GM12865 (cell line): ENCODE results near the gene SLC7A6OS.

Experiments used
- DNase-seq: peaks from one replicate; pipeline ENCODE4 v3.0.0; 2010; ENCODE audit warnings: low read depth
- H3K4me3 ChIP-seq: 2 replicates; pipeline ENCODE4 v1.5.1; 2011; ENCODE audit warnings: mild to moderate bottlenecking, low read depth, low read length, control low read depth
- CTCF ChIP-seq: IDR thresholded peaks from 2 replicates; pipeline ENCODE4 v1.5.1; 2011; ENCODE audit warnings: low read length, control low read depth, low read depth, inconsistent platforms; ENCODE audit not compliant: insufficient read depth; ENCODE audit errors: missing control alignments

The SLC7A6OS gene

GRCh38 chr16:68281368-68282063 is 29.2 kb downstream of the SLC7A6OS start:
- no peak overlapping the region for H3K4me3 ChIP-seq
- TF ChIP-seq CTCF, result no peak
- DNase-seq, result no peak

GRCh38 chr16:68279726-68280558 is 30.8 kb downstream of the SLC7A6OS start:
- DNase-seq, result no peak
- H3K4me3 ChIP-seq, result no peak overlapping the region
- no peak for TF ChIP-seq CTCF

GRCh38 chr16:68276223-68276622 is 34.5 kb downstream of the SLC7A6OS start:
- H3K4me3 ChIP-seq, result peak overlapping the region; percentile 7; the same call in 1 of the 2 replicates
- no peak for DNase-seq
- no peak for TF ChIP-seq CTCF

- TF ChIP-seq CTCF, result no peak
- DNase-seq, result peak; percentile 85
- H3K4me3 ChIP-seq, result peak overlapping the region; percentile 31; the same call in 1 of the 2 replicates
Observed at GRCh38 chr16:68275611-68276191, 35.0 kb downstream of the SLC7A6OS start.

GRCh38 chr16:68274441-68274840 is 36.3 kb downstream of the SLC7A6OS start:
- no peak for TF ChIP-seq CTCF
- no peak overlapping the region for H3K4me3 ChIP-seq
- no peak for DNase-seq

GRCh38 chr16:68273896-68274295 is 36.9 kb downstream of the SLC7A6OS start:
- H3K4me3 ChIP-seq, result no peak overlapping the region
- TF ChIP-seq CTCF, result no peak
- DNase-seq, result no peak
